Measurements from ENCODE around the gene PDLIM5. TPM values are rescaled to one million over a fixed set of nuclear protein-coding genes. Genes with fewer than 3 reads are reported as not detected.

The PDLIM5 gene
- total RNA-seq, 1 experiment from 2014 or later = 44.7 TPM

- Histone ChIP-seq H3K9me3 (ENCODE audit: control insufficient read depth, insufficient read depth, low read depth, low read length) (no peaks in the 10 kb centered on the region), H3K27me3 (ENCODE audit: control insufficient read depth, insufficient read depth, low read length) (no peaks in the 10 kb centered on the region), H3K4me1 (ENCODE audit: control insufficient read depth, insufficient read depth, low read length) (peaks cover 31% of the 10 kb centered on the region), H3K27ac (ENCODE audit: low read length) (peak overlapping the region; percentile 79), H3K36me3 (ENCODE audit: control insufficient read depth, insufficient read depth, low read length) (peaks cover 3% of the 10 kb centered on the region), H3K4me3 (ENCODE audit: low read depth in 2 of 2, low read length in 2 of 2) (no peak overlapping the region)
- no peak for ATAC-seq
- no peak for DNase-seq (ENCODE audit: low read depth, low spot score)
- intact Hi-C loops (cut with micrococcal nuclease; ENCODE audit: unreplicated experiment) = no loop called here
- ChIA-PET POLR2A (no interaction called here), CTCF (no interaction called here)
- no TSS peak for BruUV-seq (replicated peaks)
- TF ChIP-seq TCF7L2 (IDR thresholded peaks at IDR 0.05; ENCODE audit: low read depth, low read length) (no peak), POLR2AphosphoS5 (IDR thresholded peaks at IDR 0.05; ENCODE audit: low read depth, low read length) (no peak)
- TF ChIP-seq, protein P1, sequence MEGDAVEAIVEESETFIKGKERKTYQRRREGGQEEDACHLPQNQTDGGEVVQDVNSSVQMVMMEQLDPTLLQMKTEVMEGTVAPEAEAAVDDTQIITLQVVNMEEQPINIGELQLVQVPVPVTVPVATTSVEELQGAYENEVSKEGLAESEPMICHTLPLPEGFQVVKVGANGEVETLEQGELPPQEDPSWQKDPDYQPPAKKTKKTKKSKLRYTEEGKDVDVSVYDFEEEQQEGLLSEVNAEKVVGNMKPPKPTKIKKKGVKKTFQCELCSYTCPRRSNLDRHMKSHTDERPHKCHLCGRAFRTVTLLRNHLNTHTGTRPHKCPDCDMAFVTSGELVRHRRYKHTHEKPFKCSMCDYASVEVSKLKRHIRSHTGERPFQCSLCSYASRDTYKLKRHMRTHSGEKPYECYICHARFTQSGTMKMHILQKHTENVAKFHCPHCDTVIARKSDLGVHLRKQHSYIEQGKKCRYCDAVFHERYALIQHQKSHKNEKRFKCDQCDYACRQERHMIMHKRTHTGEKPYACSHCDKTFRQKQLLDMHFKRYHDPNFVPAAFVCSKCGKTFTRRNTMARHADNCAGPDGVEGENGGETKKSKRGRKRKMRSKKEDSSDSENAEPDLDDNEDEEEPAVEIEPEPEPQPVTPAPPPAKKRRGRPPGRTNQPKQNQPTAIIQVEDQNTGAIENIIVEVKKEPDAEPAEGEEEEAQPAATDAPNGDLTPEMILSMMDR (IDR thresholded peaks at IDR 0.05) = no peak
- in situ Hi-C loops (cut with HindIII; ENCODE audit: low pct_unique_long_range_greater_than_20kb, low sequenced_read_pairs) = no loop called here
Measured at GRCh38 chr4:94454405-94454804, 2.7 kb downstream of the PDLIM5 start.

DNA sequence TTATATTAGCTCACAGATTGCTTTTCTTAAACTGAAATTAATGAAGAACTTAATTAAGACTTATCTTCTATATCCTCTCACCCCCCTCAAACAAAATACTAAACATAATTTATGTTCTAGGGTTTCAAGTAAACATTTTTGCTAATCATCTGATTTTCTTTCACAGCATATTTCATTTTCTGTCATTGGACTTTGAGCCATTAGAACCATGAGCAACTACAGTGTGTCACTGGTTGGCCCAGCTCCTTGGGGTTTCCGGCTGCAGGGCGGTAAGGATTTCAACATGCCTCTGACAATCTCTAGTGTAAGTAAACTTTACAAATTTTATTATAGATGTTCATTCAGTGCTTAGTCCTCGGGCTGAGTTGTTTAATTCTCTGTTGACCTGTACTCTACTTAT is 3.3 kb downstream of the PDLIM5 start:
- BruUV-seq (replicated peaks) = no TSS peak
- POLR2A ChIA-PET = no interaction called here
- Histone ChIP-seq H3K9me3 (ENCODE audit: control insufficient read depth, insufficient read depth, low read depth, low read length) (no peaks in the 10 kb centered on the region), H3K36me3 (ENCODE audit: control insufficient read depth, insufficient read depth, low read length) (peaks cover 3% of the 10 kb centered on the region), H3K4me3 (ENCODE audit: low read depth in 2 of 2, low read length in 2 of 2) (no peak overlapping the region), H3K4me1 (ENCODE audit: control insufficient read depth, insufficient read depth, low read length) (peaks cover 33% of the 10 kb centered on the region), H3K27ac (ENCODE audit: low read length) (no peak overlapping the region), H3K27me3 (ENCODE audit: control insufficient read depth, insufficient read depth, low read length) (no peaks in the 10 kb centered on the region)
- DNase-seq (ENCODE audit: low read depth, low spot score) (no peak), ATAC-seq (no peak)
- intact Hi-C loops (cut with micrococcal nuclease; ENCODE audit: unreplicated experiment) = no loop called here
- in situ Hi-C loops (cut with HindIII; ENCODE audit: low pct_unique_long_range_greater_than_20kb, low sequenced_read_pairs) = no loop called here
- no peak for TF ChIP-seq SIN3A (IDR thresholded peaks at IDR 0.05; ENCODE audit: borderline replicate concordance, insufficient read depth, low read depth, low read length)
- TF ChIP-seq, protein P1 (IDR thresholded peaks at IDR 0.05) = no peak
- TF ChIP-seq REST (IDR thresholded peaks at IDR 0.05; ENCODE audit: insufficient read depth in 1 of 2, low read depth in 2 of 2, low read length in 1 of 2) = no peak
- no peak for TF ChIP-seq TCF7L2 (IDR thresholded peaks at IDR 0.05; ENCODE audit: low read depth, low read length)
- TF ChIP-seq POLR2AphosphoS5 (IDR thresholded peaks at IDR 0.05; ENCODE audit: low read depth, low read length) = no peak
- CTCF ChIA-PET = no interaction called here
